ENCODE data around the gene CKAP5. TPM values are rescaled to one million over a fixed set of nuclear protein-coding genes. Genes with fewer than 3 reads are reported as not detected.

The CKAP5 gene
- total RNA-seq, 1 donor from 2014 or later = 54.4 TPM

- no peak for DNase-seq (ENCODE audit: low spot score)
Measured at GRCh38 chr11:46769636-46770221, 76.4 kb downstream of the CKAP5 start.

DNA sequence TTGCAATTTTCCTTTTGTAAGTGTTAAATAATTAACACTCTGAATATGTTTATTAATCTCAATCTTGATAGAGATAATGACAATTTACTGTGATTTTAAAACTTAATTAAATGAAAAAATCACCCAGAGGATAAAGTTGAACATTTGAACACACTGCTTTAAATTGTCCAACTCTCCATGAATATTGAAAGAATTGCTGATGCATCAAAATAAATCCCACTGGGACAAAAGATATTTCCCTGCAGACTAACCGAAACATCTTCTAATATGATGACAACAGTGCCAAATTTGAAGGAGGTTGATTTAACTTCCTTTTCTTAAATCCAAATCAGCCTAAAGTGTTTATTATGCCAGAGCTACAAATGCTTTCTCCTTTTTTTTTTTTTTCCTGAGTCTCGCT is 79.4 kb downstream of the CKAP5 start:
- DNase-seq (ENCODE audit: low spot score) = no peak

DNA sequence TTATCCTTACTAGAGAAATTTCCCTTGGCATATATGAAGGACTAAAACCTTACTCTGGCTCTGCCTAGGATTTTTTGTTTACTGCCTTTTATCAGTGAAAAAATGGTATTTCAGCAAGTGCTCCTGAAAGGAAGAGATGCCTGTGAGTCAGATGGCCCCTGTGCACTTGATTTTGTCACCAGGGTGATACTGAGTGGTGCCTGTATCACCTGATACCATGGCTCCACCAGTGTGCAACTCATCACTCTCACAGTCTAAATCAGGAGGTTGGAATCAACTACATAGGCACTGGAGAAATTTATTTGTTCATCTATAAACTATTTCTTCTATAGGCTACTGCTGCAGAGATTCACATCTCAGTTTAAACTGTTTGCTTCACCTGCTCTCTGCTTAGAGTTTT is 83.8 kb downstream of the CKAP5 start:
- DNase-seq (ENCODE audit: low spot score) = no peak

- DNase-seq (ENCODE audit: low spot score) = no peak
Measured at GRCh38 chr11:46761807-46762206, 84.3 kb downstream of the CKAP5 start.

DNA sequence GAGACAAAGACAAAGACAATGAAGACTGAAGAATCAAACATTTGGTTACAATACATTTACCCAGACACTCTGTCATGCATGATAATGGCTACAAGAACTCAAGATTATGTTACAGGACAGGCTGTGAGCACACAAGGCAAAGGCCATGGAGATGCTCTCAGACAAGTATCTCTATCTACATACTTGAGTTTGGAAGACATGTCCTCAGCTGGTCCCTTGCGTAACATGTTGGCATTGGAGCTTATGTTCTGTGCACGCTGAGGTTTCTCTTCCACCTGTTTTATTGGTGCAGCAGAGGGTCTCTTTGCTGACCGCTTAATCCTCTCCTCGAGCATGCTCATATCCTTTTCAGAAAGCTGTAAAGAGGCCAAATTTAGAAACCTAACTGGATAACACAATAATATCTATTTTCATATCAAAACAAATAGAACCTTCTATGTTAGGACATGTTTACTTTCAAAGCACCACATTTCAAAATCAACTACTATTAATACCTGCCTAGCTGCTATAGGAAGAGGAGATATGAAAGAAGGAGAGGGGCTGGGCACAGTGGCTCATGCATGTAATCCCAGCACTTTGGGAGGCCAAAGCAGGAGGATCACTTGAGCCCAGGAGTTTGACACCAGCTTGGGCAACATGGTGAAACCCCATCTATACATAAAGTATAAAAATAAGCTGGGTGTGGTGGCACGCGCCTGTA is 85.5 kb downstream of the CKAP5 start:
- DNase-seq (ENCODE audit: low spot score) = no peak

DNA sequence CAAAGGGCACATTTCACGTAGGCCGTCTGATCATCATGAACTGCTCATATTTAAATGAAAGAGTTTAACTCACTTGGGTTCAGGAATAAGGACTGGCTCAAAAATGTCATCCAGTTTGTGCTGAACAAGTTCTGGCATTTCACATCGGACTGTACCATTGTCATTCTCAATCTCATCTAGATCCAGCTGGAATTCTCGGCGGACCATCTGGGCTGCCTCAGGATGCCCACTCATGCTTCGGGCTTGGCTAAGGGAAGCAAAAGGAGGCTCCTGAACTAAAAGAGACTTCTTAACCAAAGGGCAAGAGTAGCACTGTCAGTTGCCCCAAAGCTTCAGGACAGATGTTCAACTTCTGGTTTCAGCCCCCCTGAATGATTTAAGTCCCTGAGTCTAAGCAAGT is 86.9 kb downstream of the CKAP5 start:
- no peak for DNase-seq (ENCODE audit: low spot score)

DNA sequence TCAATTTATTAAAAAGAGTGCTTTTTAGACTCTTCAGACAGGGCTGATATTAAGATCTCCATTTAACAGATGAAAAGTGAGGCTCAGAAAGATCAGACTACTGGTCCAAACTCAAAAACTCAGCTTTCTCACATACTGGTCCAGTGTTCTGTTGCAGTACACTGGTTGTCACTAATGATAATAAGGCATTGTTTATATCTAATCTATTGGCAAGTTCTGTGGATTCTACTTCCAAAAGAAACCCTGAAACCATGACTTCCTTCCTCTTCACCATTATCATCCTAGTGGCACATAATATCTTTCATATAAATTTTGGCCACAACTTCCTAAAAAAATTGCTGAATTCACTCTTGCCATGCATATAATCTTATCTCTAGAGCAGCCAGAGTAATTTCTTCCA is 90.1 kb downstream of the CKAP5 start:
- DNase-seq (ENCODE audit: low spot score) = no peak

DNA sequence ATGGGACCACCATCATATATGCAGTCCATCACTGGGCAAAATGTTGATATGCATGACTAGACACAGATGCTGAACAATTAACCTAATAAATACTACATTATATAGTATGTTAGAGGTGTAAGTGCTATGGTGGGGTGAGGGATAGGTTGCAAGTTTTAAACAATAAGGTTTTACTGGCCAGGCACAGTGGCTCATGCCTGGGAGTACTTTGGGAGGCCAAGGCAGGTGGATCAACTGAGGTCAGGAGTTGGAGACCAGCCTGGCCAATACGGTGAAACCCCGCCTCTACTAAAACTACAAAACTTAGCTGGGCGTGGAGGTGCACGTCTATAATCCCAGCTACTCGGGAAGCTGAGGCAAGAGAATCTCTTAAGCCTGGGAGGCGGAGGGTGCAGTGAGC is 98.9 kb downstream of the CKAP5 start:
- DNase-seq (ENCODE audit: low spot score) = peak; percentile 68

- no peak for DNase-seq (ENCODE audit: low spot score)
Measured at GRCh38 chr11:46745995-46746394, 100.1 kb downstream of the CKAP5 start.

- DNase-seq (ENCODE audit: low spot score) = no peak
Measured at GRCh38 chr11:46745328-46745727, 100.8 kb downstream of the CKAP5 start.

DNA sequence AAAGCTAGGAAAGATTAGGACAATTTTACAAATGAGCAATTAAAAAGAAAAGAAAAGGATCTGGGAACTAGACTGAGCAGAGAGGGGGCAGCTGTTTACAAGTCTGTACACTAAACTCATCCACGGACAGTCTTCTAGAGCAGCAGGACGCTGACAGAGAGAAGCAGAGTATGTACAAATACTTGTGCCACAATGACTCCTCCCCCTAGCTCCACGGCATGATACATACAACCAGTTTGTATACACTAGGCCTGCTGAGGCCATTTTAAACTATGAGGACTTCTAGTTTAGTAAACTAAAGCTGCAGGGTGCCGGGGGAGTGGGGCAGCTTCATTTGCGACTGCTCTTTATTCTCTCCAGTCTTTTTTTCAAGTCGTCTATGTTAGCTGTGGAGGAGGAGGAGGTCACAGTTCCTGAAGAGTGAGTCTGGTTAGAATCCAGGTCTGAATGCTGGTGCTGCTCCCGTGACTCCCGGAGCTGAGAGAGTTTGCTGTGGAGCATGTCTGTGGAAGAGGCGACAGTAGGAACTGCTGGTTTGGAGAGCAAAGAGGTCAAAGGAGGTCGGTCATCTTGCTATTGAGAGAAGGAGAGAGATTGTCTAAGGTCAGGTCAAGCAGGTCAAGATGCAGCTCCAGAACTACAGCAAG is 102.3 kb downstream of the CKAP5 start:
- peak; percentile 47 for DNase-seq (ENCODE audit: low spot score)

DNA sequence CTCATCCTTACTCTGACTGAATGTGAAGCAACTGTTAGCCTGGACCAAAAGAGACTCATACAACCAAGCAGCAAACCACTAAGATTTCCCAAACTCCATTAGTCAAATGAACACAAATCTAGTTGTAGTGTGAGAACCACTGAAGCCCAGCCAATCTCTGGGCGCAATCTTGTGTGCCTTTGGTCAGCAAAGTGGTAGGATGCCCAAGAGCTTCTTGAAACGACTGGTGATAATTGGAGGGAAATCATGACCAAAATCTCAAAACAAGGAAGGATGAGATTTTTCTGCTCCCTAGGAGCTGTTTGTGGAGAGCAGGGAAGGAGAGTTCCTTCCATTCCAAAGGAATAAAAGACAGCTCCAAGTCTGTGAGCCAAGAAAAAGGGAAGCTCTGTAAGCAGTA is 103.0 kb downstream of the CKAP5 start:
- DNase-seq (ENCODE audit: low spot score) = no peak

GRCh38 chr11:46741600-46742484 is 104.2 kb downstream of the CKAP5 start:
- no peak for DNase-seq (ENCODE audit: low spot score)

DNA sequence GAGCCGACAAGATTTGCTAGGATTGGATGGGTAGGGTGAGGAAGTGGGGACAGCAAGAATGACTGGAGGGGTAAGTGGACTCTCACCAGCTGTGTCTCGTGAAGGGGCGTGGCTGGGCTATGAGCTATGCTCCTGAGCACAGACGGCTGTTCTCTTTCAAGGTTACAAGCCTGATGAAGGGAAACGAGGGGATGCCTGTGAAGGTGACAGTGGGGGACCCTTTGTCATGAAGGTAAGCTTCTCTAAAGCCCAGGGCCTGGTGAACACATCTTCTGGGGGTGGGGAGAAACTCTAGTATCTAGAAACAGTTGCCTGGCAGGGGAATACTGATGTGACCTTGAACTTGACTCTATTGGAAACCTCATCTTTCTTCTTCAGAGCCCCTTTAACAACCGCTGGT is 107.2 kb downstream of the CKAP5 start:
- peak; percentile 43 for DNase-seq (ENCODE audit: low spot score)

- peak; percentile 12 for DNase-seq (ENCODE audit: low spot score)
Measured at GRCh38 chr11:46737699-46738098, 108.4 kb downstream of the CKAP5 start.

DNA sequence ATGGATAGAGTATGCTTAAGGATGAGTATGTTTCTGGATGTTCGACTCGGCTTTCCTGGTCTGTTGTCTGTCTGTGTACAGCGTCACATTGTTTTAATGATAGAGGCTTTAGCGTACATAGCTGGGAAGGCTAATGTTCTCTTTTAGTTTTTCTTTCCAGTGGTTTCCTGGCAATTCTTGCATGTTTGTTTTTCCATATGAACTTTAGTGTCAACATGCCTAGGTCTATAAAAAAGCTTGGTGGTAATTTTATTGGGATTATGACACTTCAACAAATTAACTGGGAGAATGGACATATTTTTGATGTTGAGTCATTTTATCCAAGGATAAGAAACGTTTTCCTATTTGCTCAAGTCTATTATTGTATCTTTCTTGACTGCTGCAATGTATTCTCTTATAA is 109.5 kb downstream of the CKAP5 start:
- no peak for DNase-seq (ENCODE audit: low spot score)

- no peak for DNase-seq (ENCODE audit: low spot score)
Measured at GRCh38 chr11:46736146-46736545, 109.9 kb downstream of the CKAP5 start.

DNA sequence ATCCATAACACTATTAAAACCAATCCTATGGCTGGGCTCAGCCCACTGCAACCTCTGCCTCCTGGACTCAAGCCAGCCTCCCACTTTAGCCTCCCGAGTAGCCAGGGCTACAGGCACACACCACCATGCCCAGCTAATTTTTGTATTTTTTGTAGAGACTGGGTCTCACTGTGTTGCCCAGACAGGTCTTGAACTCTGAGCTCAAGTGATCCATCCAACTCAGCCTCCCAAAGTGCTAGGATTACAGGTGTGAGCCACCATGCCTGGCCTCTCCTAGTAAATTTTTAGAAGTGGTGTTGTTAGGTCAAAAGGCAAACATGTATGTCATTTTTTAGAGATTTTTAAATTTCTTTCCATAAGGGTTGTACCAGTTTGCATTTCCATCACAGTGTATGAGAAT is 112.8 kb downstream of the CKAP5 start:
- no peak for DNase-seq (ENCODE audit: low spot score)

DNA sequence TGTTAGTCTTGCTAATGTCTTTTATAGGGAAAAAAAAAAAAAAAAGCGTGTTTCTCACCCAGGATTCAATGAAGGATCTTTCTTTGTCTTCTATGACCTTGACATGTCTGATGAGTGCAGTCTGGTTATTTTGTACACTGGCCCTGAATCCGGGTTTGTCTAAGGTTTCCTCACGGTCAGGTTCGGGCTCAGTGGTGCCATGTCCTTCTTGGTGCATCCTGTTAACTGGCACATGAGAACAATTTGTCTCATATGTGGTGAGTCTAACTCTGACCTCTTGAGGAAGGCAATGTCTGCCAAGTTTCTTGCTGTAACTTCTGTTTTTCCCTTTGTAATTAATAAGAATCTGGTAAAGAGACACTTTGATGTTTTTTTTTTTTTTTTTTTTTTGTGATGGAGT is 114.5 kb downstream of the CKAP5 start:
- DNase-seq (ENCODE audit: low spot score) = no peak

DNA sequence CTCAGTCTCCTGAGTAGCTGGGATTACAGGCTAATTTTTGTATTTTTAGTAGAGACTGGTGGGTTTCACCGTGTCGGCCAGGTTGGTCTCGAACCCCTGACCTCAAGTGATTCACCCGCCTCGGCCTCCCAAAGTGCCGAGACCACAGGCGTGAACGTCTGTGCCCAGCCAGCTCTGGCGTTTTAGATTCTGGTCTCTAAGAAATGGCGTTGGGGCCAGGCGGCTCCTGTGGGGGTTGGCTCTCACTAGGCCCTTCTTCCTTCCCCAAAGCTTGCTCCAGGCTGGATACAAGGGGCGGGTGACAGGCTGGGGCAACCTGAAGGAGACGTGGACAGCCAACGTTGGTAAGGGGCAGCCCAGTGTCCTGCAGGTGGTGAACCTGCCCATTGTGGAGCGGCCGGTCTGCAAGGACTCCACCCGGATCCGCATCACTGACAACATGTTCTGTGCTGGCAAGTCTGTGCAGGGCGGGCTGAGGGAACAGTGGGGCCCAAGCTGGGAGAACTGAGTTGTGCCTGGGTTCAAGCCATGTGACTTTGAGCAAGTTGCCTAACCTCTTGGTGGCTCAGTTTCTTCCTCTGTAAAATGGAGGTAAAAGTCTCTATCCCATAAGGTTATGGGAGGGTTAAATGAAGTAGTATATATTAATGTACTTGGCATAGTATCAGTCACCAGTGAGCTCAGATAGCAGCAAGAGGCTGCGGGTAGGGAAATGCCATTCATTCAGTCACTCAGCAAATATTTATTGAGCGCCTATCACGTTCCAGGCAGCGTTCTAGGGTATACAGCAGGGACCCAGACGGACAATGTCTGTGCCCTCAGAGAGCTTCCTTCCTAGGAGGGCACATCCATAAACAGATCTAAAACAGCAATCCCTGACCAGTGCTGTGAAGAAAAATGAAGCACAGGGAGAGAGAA is 116.7 kb downstream of the CKAP5 start:
- no peak for DNase-seq (ENCODE audit: low spot score)

DNA sequence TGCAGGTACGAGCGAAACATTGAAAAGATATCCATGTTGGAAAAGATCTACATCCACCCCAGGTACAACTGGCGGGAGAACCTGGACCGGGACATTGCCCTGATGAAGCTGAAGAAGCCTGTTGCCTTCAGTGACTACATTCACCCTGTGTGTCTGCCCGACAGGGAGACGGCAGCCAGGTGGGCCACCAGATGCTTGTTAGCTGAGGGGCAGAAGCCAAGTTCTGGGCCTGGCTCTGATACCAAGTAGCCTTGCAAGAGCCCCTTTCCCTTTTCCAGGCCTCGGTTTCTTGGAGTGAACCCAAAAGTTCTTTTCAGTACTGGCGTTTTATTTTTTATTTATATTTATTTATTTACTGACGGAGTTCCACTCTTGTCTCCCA is 117.4 kb downstream of the CKAP5 start:
- DNase-seq (ENCODE audit: low spot score) = no peak
